GM18508 (cell line): Measurements from ENCODE around the gene TMEM121B.
"Not testable (repeated sequence)": the region's sequence is repeated elsewhere in the genome, so short reads cannot be mapped to it uniquely, and the experiment has no call there.

ENCODE experiments used
- ATAC-seq: cut with Tn5 transposase; IDR thresholded peaks from one replicate; pipeline ENCODE4 v1.9.1; 2021; ENCODE audit warnings: moderate number of reproducible peaks; ENCODE audit not compliant: insufficient read depth, unreplicated experiment

Gene TMEM121B

GRCh38 chr22:17121233-17122195 lies at the start of gene TMEM121B:
Gene TMEM121B (minus strand): TSS chr22:17121360. CDS start chr22:17121127, 233 bp downstream.
- ATAC-seq, result no peak

DNA sequence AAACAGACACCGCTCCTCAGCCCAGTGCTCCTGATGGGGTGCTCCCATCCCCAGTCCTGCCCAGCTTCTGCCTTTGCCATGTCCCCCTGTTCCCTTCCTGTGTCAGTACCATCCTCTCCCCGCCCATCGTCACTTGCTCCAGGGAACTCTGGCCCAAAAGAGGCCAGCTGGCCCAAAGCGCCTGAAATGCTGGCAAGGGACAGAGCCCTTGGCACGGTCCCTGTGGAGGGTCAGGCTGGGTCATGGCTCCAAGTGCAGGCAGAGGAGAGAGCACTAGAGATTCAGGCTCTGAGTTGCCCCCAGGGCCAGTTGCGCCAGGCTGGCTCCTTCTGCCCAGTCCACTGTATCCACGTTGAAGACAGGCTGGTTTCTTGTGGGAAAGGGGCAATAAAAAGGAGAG lies 46.3 kb upstream of the TMEM121B start:
- ATAC-seq, result no peak

DNA sequence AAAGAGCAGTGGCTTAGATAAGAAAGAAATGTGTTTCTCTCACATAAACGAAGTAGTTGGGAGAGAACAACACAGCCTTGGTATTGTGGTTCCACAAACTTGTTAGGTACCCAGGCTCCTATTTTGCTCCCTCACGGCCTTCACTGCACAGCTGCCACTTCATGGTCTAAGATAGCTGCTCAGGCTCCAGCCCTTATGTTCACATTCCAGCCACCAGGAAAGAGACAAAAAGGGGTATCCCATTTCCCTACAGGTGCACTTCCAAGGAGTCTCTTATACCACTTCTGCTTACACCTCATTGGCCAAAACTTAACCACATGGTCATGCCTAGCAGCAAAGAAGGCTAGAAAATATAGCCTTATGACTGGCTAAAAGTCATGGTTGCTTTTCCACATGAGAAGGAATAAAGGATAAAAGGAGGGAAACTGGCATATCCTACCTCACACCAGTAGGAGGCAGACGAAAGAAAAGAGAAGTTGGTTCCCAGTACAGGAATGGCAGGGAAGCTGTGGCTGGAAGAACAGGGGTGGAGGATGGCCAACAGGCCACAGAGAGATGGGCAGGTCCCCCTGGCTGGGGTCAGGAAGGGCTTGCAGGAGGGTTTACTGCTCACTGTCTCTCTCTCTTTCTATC lies 43.3 kb upstream of the TMEM121B start:
- ATAC-seq, result no peak

DNA sequence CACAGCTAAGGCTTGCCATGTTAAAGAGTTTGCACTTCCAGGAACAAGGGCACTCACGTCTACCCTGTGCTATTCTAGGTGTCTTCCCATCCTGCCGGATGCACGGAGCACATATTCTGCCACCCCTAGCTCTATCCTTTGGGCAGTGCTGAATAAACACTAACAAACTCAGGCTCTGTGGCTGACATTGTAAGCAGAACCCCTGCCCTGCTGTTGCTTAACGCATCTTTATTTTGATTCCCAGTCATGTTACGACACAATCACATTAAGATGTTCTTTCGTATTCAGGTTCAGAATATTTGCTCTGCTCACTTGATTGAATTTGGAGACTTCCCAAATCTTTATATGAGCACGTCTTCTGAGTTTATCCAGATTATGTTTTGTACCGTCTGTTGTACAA lies 41.6 kb upstream of the TMEM121B start:
- no peak for ATAC-seq

DNA sequence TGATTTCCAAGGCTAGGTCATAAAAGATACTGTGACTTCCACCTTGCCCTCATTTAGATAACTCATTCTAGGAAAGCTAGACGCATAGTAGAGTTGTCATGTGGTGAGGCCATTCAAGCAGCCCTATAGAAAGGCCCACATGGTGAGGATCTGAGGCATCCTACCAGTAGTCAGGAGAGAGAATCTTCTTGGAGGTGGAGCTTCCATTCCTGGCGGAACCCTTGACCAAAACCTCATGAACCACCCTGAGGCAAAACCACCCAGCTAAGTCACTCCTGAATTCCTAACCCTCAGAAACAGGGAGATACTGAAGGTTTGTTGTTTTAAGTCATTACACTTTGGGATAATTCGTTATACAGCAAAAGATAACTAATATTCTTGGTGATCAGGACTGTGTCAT lies 40.8 kb upstream of the TMEM121B start:
- ATAC-seq, result no peak

- ATAC-seq, result no peak
Observed at GRCh38 chr22:17159504-17159951, 38.4 kb upstream of the TMEM121B start.

GRCh38 chr22:17158568-17159503 lies 37.7 kb upstream of the TMEM121B start, which contains the start of gene HDHD5:
Gene HDHD5 (minus strand): TSS chr22:17159277. CDS start chr22:17159251, 26 bp downstream.
- no peak for ATAC-seq

DNA sequence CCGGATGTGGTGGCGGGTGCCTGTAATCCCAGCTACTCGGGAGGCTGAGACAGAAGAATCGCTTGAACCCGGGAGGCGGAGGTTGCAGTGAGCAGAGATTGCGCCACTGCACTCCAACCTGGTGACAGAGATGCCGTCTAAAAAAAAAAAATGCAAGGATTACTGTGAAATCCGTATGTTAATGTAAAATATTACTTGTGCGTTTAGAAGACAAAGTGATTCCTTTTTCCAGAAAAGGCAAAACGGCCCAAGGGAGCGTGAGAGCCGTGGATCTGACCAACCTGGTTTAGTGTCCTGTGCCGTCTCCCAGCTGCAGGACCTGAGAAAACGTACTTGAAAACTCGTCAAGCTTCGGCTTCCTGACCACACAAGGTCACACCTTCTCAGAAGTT lies 37.0 kb upstream of the TMEM121B start:
- no peak for ATAC-seq

DNA sequence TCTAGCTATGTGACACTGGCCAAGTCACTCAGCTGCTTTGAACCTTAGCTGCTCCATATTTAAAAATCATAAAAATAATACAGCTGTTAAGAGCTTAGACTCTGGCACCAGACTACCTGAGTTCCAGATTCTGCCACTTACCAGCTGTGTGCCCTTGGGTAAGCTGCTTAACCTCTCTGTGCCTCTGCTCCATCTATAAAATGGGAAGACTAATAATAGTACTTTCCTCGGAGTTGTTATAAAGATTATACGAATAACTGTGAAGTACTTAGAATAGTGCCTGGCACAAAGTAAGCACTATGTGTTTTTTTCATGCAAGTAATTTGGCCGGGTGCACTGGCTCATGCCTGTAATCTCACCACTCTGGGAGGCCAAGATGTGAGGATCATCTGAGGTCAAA lies 36.6 kb upstream of the TMEM121B start:
- no peak for ATAC-seq

GRCh38 chr22:17155941-17156340 lies 34.8 kb upstream of the TMEM121B start:
- no peak for ATAC-seq

GRCh38 chr22:17152971-17153370 lies 31.8 kb upstream of the TMEM121B start:
- no peak for ATAC-seq

- no peak for ATAC-seq
Observed at GRCh38 chr22:17152340-17152739, 31.2 kb upstream of the TMEM121B start.

- ATAC-seq, result no peak
Observed at GRCh38 chr22:17149076-17149815, 28.1 kb upstream of the TMEM121B start.

DNA sequence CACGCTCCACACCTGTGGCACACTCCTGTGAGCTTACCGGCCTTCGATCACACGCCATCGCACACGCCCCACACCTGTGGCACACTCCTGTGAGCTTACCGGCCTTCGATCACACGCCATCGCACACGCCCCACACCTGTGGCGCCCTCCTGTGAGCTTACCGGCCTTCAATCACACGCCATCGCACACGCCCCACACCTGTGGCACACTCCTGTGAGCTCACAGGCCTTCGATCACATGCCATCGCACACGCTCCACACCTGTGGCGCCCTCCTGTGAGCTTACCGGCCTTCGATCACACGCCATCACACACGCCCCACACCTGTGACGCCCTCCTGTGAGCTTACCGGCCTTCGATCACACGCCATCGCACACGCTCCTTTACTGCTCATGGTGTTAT lies 26.3 kb upstream of the TMEM121B start:
- not testable (repeated sequence) for ATAC-seq

DNA sequence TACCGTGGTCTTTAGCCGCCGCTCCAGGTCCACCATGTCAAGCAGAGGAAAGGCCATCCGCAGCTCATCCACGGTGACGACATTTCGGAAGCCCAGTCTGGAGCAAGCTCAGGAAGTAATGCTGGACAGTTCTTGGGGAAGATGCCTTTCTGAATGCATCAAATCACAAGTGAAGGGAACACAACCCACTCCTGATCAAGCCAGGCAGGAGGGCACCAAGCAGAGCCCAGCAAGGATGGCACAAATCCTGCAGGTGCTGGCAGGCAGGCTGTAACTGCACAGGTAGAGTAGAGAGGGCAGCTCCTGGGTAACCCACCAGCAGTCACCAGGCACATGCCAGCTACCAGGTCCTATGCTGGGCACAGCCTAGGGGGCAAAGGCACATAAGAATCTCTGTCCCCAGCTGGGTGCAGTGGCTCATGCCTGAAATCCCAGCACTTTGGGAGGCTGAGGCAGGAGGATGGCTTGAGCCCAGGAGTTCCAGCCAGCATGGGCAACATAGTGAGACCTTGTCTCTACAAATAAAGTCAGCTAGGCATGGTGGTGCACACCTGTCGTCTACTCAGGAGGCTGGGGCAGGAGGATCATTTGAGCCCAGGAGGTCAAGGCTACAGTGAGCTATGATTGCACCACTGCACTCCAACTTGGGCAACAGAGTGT lies 24.0 kb upstream of the TMEM121B start:
- no peak for ATAC-seq

- ATAC-seq, result no peak
Observed at GRCh38 chr22:17143826-17144225, 22.7 kb upstream of the TMEM121B start.

- ATAC-seq, result no peak
Observed at GRCh38 chr22:17143101-17143500, 21.9 kb upstream of the TMEM121B start.

DNA sequence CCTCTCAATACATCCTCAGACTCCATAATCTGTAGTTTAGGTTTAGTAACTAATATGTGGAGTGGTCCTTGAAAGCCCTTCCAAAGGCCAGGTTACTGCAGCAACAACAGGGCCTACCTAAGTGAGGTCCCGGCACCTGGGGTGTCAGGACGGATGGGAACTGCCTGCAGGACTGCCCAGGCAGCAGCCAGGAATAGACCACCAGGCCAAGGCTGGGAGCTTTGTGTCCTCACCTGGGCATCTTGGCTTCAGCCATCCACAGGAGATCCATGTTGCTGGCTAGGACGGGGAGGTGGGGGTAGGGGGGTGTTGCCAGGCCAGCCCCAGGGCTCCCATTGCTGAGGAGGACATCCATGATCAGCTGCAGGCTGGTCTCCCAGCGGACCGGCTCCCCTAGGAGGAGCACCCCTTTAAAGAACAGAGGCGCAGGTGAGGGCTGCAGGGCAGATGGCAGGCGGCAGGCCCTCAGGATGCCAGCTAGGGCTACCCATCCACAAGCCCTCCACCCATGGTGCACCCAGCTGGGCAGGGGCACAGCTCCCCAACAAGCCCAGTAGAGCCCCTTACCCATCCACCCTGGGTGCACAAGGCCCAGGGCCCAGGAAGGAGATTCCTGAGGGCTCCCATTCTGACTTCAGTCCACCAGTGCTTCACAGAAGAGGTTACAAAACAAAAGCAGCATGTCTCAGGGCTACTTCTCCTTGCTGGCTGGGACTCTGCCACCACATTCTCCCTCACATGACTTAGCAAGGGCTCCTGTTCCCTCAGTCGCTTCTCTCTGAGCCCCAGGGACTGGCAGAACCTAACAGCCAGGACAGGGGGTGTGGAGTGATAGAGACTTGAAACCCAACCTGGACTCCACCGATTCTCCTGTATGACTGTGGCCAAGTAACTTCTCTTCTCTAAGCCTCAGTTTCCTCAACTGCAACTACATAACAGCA lies 19.9 kb upstream of the TMEM121B start:
- ATAC-seq, result no peak
